ENCODE data around the gene ARRDC3.

DNA sequence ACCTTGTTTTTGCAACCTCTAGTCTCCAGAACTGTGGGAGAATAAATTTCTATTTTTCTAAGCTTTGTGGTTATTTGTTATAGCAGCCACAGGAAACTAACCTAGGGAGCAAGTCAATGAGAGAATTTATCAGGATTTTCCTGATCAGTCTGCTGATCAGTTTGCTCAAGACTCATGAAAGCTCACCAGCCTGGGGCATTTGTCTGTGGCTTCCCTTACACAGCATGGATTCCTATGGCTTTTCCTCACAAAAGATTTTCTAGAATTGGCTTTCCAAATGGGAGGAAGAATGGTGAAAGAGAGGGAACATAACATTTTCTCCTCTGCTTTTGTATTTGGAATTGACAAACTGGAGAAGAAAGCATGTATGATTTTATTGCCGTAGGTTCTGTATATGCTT, 20.2 kb downstream of the ARRDC3 start:
- TF ChIP-seq, protein P1, sequence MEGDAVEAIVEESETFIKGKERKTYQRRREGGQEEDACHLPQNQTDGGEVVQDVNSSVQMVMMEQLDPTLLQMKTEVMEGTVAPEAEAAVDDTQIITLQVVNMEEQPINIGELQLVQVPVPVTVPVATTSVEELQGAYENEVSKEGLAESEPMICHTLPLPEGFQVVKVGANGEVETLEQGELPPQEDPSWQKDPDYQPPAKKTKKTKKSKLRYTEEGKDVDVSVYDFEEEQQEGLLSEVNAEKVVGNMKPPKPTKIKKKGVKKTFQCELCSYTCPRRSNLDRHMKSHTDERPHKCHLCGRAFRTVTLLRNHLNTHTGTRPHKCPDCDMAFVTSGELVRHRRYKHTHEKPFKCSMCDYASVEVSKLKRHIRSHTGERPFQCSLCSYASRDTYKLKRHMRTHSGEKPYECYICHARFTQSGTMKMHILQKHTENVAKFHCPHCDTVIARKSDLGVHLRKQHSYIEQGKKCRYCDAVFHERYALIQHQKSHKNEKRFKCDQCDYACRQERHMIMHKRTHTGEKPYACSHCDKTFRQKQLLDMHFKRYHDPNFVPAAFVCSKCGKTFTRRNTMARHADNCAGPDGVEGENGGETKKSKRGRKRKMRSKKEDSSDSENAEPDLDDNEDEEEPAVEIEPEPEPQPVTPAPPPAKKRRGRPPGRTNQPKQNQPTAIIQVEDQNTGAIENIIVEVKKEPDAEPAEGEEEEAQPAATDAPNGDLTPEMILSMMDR (IDR thresholded peaks at IDR 0.05; ENCODE audit: low read depth, low read length): no peak
- no peak for TF ChIP-seq POLR2A (IDR thresholded peaks at IDR 0.05; ENCODE audit: extremely low read depth, insufficient read length)
